HG03097 (cell line): ENCODE results near the gene UNC119B.

ENCODE experiments used
- ATAC-seq: cut with Tn5 transposase; IDR thresholded peaks from one replicate; pipeline ENCODE4 v1.9.1; 2021; ENCODE audit not compliant: unreplicated experiment, low FRiP score

Gene UNC119B

DNA sequence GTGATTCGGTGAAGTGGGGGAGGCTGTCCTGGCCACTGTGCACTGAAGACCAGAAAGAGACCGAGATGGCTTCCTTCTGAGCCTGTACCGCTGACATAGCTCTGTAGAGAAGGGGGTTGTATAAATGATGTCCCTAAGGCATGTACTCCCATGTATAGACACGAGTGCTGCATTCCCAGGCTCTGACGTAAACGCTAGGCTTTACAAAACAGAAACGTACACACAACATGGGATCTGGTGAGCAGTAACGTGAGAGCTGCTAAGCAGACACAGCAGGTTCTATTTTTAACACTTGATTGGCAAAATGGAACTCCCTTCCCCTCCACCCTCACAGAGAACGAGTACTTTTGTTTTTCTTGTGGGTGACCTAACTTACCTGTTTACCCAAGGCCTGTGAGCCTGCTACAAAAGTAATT lies 51.3 kb downstream of the UNC119B start:
- no peak for ATAC-seq

GRCh38 chr12:120762086-120762485 lies 51.8 kb downstream of the UNC119B start:
- ATAC-seq, result no peak

GRCh38 chr12:120763250-120763649 lies 53.0 kb downstream of the UNC119B start:
- no peak for ATAC-seq

DNA sequence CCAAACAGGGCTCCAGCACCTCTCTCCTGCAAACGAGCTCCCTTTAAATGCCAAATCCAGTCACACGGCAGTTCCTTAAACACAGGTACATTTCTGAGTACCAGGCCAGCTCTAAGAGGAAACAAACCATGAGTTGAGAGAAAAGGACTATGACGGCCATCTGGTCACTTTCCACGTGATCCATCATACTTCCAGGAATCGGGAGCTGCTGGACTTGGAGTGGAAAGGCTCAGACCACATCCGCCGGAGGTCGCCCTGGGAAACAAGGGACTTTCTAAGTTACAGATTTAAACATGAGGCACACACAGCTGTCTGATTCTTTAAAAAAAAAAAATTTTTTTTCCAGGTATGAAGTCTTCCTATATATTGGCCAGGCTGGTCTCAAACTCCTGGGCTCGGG lies 54.6 kb downstream of the UNC119B start:
- ATAC-seq, result no peak

GRCh38 chr12:120766566-120766965 lies 56.3 kb downstream of the UNC119B start:
- ATAC-seq, result no peak

- ATAC-seq, result no peak
Observed at GRCh38 chr12:120767071-120768024, 57.1 kb downstream of the UNC119B start.

- no peak for ATAC-seq
Observed at GRCh38 chr12:120771097-120771496, 60.8 kb downstream of the UNC119B start.
